HG03521 (cell line): ENCODE data around the gene CCSAP.
A peak's percentile ranks its signal among the peaks of the same experiment; 100 is the strongest.
"Not testable (repeated sequence)": the region's sequence is repeated elsewhere in the genome, so short reads cannot be mapped to it uniquely, and the experiment has no call there.

Source experiments
- ATAC-seq: cut with Tn5 transposase; IDR thresholded peaks from one replicate; pipeline ENCODE4 v1.9.1; 2021; ENCODE audit warnings: mild to moderate bottlenecking, moderate library complexity; ENCODE audit not compliant: unreplicated experiment

The CCSAP gene, protein sequence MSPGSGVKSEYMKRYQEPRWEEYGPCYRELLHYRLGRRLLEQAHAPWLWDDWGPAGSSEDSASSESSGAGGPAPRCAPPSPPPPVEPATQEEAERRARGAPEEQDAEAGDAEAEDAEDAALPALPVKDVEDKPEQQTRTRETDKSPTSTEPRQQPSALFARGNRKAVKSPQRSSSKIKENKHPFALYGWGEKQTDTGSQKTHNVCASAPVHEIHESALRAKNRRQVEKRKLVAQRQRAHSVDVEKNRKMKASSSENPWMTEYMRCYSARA

DNA sequence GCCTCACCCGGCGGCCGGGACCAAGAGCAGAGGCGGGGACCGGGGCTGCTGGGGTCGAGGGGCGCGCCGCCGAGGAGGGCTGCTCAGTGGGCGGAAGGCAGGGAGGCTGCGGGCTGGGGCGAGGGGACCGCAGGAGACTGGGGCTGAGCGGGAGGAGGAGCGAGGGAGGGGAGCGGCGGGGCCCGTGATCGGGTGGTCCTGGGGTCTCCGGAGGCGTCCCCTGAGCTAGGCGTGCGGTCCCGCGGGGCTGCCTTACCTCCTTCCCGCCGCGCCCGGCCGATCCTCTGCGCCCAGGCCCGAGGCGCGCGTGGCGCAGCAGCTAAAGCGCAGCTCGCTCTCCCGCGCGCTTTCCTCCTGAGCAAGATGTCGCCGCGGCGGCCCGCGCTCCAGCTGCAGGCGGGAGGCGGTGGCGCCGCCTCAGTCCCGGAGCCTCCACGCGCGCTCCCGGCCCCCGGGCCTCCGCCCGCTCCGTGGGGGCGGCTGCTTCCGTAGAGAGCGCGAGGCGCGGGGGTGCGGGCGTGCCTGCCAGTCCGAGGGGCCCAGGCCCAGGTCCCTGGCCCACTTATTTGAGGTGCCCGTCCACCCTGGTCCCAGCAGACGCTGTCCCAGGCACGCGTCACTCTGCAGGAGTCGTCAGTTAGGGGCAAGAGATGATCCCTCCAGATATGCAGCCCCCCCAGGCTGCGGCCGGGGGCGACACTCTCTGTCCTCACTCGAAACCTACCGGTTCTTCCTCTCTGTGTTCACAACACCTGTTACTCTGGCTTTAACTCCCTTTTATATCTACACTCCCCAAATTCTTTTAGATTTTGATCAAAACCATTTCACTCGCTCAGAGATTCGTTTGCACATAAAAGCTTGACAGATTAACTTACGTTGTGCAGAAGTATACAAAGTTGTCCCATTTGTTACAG, at the start of gene CCSAP:
CCSAP (minus strand) TSS at position 392 of the 914 bp plus-strand sequence. CDS start 582 bp downstream, outside the sequence.
- ATAC-seq = peak; percentile 30

DNA sequence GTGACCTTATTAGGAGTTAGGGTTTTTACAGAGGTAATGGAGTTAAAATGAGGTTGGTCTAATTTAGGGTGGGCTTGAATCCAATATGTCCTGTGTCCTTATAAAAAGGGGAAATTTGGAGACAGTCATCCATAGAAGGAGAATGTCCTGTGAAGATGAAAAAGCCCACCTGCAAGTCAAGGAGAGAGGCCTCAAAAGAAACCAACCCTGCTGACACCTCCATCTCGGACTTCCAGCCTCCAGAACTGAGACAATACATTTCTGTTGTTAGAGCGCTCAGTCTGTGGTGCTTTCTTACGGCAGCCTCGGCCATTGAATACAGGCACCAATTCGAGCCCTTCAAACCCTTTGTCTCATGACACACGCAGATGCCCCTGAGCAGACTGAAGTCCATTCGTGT, 47.3 kb upstream of the CCSAP start:
- no peak for ATAC-seq

DNA sequence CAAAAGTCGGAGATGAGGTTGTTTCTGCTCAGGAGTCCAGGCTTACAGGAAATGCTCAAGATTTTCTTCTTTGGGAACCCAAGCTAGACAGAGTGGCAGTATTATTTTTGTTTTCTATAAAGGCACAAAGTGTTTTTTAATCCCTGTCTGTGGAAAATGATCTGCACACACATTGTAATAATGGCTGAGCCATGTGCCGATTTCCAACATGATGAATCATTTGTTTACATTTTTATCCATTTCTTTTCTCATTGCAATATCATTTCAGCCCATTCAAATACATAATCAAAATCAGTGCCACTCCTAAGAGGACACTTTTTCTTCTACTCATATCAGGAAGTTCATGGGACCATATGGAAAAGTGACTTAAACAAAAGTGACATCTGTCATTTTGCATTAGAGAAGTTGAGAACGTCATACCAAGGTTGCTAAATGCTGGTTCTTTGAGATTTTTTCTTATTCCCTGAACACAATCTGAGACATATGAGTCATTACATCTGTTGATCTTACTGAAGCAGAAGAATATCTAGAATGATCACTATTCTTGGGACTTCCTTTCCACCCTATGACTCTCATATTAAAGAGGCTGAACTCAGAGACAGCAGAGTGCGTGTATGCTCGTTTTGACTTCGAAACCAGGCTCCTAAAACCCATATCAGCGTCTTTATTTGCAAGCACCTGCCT, 46.2 kb upstream of the CCSAP start:
- no peak for ATAC-seq

DNA sequence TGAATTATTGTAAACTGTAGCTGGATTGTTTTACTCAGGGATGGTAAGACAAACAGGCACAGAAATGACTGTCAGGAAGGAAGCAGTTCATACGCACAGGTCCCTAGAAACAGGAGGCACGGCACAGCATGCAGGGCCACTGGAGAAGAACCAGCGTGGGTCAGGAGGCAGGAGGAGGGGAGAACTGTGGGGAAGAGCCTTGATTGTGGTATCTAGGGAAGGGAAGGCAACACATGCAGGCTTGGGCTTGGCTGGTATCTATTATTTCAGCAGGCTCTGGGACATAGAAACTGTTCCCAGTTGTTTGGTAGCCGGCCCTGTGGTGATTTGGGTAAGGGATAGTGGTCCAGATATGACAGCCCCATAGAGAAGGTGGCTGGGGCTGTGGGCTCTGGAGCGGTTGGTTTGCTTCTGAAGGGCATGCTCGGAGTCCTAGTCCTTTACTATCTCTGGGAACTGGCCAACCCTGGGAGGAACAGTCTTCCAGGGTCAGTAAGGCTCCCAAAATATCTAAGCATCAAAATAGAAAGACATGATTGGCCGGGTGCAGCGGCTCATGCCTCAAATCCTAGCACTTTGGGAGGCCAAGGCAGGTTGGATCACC, 43.1 kb upstream of the CCSAP start:
- no peak for ATAC-seq

DNA sequence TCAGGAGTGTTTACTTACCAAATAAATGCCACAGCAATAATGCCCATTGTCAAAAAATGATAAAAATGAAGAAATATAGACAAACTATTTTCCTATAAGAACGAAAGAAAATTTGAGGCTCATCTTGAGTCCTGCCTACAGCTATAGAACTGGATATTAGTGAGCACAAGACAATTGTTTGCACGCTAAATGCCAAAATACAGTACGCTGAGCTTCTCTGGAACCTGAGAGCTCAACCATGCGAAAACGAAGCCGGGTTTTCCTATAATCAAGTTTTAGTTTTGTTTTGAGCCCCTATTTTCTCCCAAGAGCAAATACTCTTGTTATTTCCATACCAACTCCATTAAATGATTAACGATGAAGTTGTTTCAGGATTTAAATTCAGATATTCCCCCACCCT, 42.0 kb upstream of the CCSAP start:
- no peak for ATAC-seq

DNA sequence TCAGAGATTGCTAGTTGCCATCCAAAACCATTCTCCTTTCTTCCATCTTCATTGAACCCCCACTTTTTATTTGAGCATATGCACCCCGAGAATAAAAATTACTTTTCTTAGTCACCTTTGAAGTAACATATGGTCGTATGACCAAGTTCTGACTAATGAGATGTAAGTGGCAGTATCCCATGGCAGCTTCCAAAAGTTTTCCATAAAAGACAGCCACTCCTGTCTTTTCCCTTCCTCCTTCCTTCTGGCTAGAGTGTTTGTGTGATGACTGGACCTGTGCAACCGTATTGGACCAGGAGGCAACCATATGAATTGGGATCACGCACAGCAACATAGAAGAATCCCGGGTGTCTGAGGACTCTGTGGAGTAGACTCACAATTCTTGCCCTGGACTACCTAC, 41.1 kb upstream of the CCSAP start:
- no peak for ATAC-seq

DNA sequence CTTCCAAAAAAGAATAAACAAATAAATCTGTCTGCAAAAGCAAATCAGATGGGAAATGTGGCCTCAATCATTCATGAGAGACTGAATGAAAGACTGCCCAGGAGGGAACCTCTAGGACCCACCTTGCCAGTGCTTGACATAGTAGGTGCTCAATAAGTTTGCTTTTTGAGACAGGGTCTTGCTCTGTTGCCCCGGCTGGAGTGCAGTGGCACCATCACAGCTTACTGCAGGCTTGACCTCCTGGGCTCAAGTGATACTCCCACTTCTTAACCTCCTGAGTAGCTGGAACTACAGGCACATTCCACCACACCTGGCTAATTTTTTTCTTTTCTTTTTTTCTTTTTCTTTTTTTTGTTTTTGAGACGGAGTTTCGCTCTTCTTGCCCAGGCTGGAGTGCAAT, 40.3 kb upstream of the CCSAP start:
- no peak for ATAC-seq

DNA sequence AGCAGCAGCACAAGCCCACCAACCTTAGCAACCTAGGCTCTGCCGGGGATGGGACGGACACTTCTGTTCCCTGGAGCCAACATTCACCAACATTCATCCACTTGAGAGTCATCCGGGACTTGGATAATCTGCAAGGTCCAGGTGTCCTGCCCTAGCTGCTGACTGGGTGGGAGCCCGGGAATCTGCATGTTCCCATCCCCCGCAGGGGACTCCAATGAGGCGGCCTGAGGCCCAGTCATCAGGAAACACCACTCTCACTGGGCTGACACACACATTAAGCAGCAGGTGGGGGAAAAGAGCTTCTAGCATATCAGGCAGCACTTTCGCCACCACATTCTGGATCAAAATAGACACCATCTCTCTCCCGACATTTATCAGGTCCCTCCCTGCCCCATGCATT, 38.4 kb upstream of the CCSAP start:
- ATAC-seq = no peak

DNA sequence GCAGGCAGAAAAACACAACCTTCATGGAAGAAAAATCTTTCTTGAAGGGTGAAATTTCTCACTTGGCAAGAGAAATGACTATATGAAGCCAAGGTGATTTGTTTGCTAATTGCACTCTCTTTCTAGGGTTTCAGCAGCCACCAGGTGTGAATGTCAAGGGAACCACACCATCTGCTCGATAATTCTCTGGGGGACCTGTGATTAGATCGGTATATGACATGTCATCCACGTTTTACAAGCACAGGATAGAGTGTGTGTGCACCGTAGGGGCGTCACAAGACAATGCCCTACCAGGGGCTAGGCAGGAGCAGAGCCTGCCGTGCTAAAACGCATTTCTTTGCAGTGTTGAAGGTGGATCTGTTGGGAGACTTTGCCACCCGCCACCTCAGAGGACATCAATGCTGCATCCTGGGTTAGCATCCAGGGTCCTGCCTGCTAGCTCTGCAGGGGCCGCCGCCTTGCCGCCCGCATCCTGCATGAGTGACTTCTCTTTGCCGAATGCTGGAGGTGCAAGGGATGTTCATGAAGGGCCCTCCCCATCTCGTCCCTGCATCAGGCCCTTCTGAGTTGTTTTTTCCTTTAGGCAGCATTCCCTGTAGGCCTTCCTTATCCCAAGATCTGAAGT, 37.8 kb upstream of the CCSAP start:
- ATAC-seq = no peak

DNA sequence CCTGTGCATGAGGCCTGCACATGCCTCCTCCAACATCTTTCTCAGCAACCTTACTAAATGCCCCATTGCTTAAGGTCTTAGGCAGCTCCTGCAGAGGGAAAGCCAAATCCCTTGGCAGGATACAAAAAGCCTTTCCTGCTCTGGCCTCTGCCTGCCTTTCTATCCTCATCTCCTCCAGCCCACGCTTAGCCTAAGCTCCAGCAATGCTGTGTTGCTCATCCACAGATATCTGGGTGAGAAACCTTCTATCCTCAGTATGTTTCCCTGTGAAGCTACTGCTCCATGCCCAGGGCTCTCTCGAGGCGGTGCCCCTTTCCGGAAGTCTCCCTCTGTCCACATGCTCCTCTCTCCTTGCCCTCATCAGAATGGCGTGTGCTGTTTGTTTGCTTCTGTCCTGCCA, 37.0 kb upstream of the CCSAP start:
- no peak for ATAC-seq

DNA sequence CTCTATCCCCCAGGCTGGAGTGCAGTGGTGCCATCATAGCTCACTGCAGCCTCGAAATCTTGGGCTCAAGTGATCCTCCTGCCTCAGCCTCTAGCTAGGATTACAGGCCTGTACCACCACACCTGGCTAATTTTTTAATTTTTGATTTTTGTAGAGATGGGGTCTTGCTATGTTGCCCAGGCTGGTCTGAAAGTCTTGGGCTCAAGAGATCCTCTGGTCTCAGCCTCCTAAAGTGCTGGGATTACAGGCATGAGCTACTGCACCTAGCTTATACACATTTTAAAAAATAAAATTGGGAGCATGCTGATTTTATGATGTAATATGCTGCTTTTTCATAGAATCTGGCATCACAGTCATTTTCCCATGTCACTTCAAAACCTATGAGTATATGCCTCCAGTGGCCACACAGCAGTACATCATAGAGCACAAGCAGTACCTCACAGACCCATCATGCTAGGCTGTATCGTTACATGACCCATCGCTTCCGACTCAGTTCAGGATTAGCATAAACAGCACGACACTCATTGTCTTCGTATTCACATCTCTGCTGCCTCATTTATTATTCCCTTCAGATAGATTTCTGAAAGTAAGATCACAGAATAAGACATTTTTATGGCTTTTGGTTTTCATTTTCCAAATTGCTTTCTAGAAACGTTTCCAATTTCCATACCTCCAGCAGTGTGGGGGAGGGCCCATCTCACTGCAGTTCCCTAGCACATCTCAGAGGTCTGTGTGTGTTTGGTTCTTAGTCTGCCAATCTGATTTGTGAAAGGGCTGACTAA, 35.9 kb upstream of the CCSAP start:
- no peak for ATAC-seq

DNA sequence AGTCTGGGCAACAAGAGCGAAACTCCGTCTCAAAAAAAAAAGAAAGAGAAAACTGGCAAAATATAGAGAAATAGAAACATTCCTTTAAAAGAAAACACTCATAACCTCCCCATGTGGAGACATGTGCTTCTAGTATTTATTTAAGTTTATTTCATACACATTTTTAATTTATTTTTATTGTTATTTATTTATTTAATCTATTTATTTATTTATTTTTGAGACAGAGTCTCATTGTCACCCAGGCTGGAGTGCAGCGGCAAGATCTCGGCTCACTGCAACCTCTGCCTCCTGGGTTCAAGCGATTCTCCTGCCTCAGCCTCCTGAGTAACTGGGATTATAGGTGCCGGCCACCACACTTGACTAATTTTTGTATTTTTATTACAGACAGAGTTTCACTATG, 35.2 kb upstream of the CCSAP start:
- not testable (repeated sequence) for ATAC-seq

DNA sequence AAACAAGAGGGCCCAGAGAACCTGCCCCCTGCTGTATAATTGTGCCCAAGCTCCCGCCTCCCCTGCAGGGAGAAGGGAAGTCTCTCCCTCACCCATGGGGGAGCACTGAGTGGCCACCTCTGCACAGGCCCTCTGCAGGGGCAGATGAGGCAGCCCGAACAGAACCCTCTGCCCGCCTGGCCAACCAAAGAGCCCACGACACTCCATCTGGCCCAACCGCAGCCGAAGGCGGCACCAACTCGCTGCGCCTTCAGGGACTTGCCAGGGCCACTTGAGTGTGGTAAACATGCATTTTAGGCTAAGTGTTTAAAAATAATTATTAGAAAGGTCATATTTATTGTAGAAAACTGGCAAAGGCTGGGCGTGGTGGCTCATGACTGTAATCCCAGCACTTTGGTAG, 34.6 kb upstream of the CCSAP start:
- no peak for ATAC-seq

DNA sequence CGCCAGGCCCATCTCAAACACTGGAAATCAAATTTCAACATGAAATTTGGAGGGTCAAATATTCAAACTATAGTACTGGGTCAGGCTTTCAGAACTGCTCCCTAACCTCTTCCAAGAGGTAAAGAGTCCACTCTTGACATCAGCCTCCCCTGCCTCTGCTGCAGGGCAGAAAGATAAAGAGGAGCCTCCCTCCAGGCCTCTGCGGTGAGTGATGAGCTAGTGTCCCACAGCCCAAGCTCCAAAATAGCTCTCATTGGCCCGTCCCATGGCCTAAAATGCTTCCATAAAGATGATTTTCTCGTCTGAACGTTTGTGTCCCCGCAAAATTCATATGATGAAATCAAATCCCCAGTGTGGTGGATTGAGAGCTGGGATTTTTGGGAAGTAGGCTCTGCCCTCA, 33.7 kb upstream of the CCSAP start:
- ATAC-seq = no peak

DNA sequence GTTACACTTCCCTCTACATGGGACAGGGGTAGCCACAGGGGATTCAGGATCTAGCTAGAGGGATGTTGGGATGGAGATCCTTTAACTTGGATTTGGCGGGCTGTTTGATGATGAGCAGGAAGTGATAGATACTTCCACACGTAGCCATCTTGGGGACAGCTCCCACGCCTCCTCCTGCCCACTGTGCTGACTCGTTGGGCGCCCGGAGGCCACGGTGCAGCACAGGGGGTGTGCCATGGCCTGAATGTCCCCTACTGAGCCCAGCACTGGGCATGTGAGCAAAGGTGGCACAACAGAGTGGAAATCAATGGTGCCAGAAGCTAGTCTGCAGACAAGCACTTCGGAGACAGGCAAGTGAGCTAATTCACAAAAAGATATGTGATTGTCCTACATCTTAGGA, 31.6 kb upstream of the CCSAP start:
- ATAC-seq = no peak

DNA sequence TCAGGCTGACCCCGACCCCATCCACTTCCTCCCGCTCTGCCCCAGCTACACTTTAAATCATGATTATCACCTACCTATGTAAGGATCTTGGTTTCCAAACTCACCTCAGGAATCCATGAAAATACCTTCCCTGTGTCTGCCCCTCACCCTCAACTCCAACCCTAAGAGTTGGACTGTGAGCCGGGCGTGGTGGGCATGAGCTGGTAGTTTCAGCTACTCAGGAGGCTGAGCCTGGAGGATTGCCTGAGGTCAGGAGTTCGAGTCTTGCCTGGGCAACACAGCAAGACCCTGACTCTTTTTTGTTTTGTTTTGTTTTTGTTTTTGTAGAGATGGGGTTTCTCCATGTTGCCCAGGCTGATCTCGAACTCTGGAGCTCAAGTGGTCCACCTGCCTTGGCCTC, 30.5 kb upstream of the CCSAP start:
- ATAC-seq = no peak

DNA sequence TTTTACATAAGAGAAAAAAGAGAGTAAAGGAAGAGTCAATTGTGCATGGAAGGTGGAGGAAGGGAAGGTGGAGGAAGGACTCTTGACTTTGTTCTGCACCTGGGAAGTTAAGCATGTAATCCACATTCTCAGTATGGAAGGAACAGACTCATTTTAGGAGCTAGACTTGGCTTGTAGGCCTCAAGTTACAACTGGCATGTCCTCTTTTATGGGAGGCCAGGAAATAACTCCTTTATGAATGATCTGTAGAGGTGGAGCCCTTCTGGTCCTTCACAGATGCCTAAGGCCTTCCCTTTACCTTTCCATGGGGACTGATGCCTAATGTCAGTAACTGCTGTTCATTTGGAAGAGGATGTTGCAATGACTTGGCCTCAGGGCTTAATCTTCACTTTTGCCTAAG, 29.4 kb upstream of the CCSAP start:
- no peak for ATAC-seq

DNA sequence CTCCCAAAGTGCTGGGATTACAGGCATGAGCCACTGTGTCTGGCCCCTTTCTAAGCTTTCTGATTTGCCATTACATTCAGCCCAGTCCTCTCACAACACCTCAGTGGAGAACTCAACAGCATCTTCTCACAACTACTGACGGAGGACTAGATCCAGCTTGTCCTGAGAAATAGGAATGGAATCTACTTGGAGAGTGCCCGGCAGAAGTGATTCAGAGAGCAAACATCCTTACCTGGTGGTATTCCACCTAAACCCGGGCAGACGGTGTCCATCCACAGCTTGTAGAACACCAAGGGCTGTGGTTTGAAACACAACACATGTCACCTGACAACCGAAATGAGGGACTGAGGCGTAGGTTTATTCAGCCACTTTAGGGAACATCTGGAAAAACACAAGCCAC, 28.8 kb upstream of the CCSAP start:
- ATAC-seq = no peak

DNA sequence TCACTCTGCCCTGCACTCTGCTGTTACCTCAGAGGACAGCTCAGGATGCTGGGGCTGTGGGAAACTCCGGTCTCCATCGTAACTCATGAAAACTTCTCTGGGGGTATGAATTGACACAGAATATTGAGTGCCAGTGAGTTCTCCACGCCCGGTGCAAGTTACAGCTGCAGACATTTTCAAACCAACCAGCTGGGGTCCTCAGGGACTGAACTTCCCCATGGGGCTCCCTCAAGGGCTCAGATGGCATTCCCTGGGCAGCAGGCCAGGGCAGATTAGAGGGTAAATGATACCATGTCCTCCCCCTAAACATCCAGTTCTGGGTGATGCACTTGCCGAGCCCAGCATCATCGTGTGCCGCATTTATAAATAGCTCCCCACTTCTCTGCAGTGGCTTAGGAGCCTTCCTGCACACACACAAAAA, 27.8 kb upstream of the CCSAP start:
- ATAC-seq = no peak

DNA sequence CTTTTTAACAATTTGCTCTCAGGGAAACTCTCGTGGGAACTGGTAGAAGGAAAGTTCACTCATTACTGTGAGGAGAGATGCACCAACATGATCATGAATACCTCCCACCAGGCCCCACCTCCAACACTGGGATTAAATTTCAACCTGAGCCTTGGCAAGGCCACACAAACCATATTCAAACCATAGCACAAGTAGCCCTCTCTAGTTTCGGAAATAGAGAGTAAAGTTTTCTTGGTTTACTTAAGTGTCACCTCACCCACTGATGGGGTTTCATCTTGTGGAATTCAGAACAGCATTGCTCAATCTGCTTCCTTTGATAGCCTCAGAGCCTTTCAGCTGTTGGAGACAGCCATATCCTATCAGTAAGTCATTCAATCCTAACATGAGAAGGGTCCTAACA, 25.5 kb upstream of the CCSAP start:
- peak; percentile 58 for ATAC-seq
